GM18511 (cell line): ENCODE data around the gene ZRSR2.

Experiments used
- ATAC-seq: cut with Tn5 transposase; IDR thresholded peaks from one replicate; pipeline ENCODE4 v1.9.1; 2021; ENCODE audit warnings: mild to moderate bottlenecking, moderate library complexity; ENCODE audit not compliant: unreplicated experiment

ZRSR2 gene

DNA sequence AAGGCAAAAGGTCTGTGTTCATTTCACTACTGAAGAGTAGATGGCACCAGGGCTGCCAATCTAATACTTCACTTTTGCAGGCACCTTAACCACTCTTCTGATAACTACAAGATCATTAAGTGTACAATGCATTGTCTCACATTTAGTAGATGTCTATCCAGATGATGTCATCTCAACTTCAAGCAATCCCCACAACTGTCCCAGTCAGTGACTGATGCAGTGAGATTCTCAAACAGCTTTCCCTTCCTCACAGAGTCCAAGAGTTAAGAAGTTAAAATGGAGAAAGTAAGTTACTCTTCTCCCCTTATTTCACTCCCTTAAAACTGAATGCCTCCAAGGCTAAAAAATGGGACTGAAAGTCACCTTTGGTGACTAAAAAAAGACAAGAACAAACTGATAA, 53.7 kb downstream of the ZRSR2 start:
- ATAC-seq, result no peak

DNA sequence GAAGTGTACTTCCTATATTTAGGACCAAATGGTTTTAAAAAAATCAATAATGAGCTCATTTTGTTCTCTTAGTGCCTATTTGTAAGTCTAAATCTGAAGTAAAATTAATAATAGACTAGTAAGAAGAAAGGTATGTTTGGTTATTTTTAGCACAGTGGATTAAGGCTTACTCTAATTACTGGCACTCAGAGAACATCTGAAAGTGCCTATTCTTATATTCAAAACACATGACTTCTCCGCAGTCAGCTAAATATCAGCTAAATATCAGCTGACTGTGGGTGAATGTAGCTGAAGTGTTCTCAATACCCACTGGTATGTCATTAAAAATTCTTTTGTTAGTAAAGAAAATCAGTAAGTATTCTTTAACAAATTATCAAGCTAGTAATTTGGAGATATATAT, 58.3 kb downstream of the ZRSR2 start:
- ATAC-seq, result no peak

DNA sequence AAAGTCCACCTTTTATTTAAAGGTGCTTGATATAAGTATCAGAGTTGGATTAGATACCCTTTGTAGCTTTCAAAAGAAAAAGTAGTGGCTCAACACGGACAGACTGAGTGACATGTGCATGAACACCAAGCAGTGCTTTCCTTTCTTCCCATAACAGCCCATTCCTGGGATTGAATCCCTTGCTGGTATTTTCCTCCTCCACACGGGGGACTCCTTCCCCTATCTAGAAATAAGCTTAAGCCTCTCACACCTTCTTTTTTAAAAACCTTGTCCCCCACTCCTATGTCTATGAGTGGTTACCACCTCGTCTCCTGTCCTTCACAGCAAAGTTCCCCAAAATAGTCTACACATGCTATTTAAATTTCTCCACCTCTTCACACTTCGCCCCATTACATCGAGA, 59.3 kb downstream of the ZRSR2 start:
- no peak for ATAC-seq

- no peak for ATAC-seq
These were observed 63.3 kb downstream of the ZRSR2 start for GRCh38 chrX:15853586-15854079.

DNA sequence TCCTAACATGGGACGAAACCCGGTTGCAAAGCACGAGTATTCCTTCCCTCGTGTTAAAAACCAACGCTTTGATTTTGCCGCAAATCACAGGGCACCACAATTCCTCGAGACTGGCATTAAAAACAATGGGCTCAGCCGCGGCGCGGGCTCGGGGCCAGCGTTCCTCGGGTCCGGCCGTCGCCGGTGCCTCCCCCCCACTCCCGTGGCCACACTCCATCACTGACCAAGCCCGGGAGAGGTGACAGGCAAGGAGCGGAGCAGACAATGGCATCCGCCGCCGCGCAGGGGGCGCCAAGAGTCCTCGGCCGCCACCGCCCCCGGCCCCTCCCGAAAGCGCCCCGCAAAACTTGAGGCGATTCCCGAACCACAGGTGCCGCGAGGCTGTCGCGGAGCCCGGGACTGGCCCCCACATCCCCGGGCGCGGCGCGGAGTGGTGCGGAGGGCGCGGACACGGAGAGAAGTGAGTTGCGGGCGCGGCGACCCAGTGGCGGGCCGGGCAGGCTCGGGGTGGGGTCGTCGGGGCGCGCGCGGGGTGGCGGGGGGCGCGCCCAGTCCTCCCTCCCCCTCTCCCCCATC, 63.9 kb downstream of the ZRSR2 start:
- peak; percentile 38 for ATAC-seq

GRCh38 chrX:15854712-15855567, 64.7 kb downstream of the ZRSR2 start, which contains the start of gene AP1S2:
Gene AP1S2 (minus strand): TSS chrX:15854813. CDS start chrX:15852524, 2,289 bp downstream.
- peak; percentile 93 for ATAC-seq

DNA sequence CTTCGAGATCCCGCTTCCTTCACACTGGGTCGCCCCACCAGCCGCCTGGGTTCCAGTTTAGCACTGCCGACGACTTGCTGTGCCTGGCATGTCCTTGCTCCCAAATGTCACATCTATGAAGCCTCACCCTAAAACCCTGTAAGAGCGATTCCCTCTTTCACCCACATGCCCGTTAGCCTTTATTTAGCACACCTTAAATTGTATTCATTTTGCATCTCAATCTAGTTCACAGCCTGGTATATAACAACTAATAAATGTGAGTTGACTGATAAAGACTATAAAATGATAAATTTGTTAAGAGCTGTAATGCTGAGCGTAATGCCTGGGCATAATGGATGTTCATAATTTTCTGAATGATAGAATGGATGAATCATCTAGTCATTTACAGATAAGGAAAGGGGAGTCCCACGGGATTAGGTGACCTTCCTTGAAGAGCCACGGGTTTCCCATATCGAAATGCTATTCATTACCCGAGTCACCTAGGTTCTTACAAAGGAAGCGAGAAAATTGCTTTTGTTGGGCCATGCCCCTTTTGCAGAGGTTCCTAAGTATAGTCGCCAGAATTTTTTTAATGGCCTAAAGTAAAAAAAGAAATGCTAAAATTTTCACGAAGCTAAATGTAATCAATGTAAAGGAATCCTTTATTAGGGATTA, 65.4 kb downstream of the ZRSR2 start:
- no peak for ATAC-seq

GRCh38 chrX:15856222-15856587, 65.9 kb downstream of the ZRSR2 start:
- no peak for ATAC-seq

DNA sequence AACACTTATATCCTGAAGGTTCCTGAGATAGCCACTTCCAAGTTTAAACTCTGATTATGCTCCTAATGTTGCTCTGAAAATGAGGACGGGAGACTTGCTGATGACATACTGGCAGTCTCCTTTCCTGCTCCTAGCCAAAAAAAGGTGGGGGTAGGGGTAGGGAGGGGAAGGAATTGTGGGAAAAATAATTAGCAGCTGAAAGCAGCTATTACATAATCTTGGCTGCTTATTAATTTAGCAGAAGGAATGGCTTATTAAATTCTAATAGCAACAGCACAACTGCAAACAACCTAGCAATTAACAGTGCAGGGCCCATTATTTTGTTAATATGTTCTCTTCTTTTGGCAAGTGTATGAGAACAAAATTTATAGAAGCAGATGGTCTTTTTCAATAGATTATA, 66.4 kb downstream of the ZRSR2 start:
- no peak for ATAC-seq

- no peak for ATAC-seq
These were observed 67.8 kb downstream of the ZRSR2 start for GRCh38 chrX:15858051-15858450.

DNA sequence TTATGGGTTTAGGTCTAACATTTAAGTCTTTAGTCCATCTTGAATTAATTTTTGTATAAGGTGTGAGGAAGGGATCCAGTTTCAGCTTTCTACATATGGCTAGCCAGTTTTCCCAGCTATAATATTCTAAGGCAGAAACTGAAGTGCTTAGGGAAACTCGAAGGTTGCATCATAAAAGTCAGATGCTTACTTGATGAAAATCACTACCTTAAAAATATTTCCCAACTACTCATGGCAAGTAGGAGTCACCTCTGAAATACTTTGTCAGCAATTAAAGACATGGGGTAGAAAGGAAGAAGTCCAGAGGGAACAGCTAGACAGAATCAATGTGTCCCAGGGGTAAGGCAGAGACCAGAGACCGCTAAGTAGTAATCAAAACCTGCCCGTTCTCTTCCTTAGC, 70.6 kb downstream of the ZRSR2 start:
- ATAC-seq, result no peak

- no peak for ATAC-seq
These were observed 73.7 kb downstream of the ZRSR2 start for GRCh38 chrX:15864023-15864422.

- ATAC-seq, result no peak
These were observed 74.3 kb downstream of the ZRSR2 start for GRCh38 chrX:15864629-15865028.

DNA sequence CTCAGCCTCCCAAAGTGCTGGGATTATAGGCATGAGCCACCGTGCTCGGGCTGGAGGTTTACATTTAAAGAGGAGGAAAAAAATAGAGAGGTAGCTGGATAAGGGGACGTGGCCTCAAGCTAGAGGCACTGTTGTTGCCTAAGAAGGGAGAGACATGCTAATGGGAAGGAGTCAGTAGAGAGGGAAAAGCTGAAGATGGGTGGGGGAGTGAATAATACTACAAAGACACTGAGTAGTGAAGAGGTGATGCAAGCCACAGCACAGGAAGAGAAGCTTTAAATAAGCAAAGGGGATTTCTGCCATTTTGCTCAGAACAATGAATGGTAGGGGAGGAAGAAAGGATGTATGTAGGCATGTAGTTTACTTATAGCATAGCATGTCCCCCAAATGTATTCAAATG, 75.9 kb downstream of the ZRSR2 start:
- no peak for ATAC-seq

- ATAC-seq, result no peak
These were observed 79.4 kb downstream of the ZRSR2 start for GRCh38 chrX:15869695-15870094.

DNA sequence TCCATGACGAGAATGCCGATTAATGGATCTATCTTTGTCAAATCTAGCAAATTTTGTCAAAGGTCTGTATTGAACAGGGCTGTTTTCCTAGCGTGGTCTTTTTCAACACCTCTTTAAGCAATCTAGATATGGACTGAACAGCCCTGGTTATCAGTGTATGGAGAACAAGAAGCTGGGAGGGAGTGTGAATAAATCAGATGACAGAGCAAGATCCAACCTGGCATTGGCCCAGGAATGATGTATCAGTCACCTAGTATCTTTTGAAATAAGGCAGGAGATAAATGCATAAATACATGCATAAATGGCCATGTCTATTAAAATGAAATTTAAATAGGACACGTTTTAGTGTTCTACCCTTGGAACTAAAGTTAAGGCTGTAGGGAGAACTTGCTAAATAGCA, 80.0 kb downstream of the ZRSR2 start:
- no peak for ATAC-seq
